Activated CD4-positive, alpha-beta T cell treated with anti-CD3 and anti-CD28 coated beads, Interleukin-2, amount 10 ng/mL, durations not matched to agents 7 days and 5 days (primary cell): Measurements from ENCODE around the gene TNRC18. TPM values are rescaled to one million over a fixed set of nuclear protein-coding genes. Genes with fewer than 3 reads are reported as not detected.

Source experiments
- CTCF ChIA-PET: fragments of 350-600 bp; sonication (Branson Sonifier 250); formaldehyde crosslinking; loops from one replicate; lab custom pipeline; 2021; ENCODE audit warnings: antibody characterized with exemption; lab: Charles Lee
- POLR2A ChIA-PET: fragments of 350-600 bp; sonication (Branson Sonifier 250); formaldehyde crosslinking; loops from one replicate; lab custom pipeline; 2021; ENCODE audit warnings: antibody characterized with exemption; lab: Charles Lee
- DNase-seq: peaks from one replicate; pipeline ENCODE4 v3.0.0-alpha.2; 2020
- H3K27ac Mint-ChIP-seq: one replicate; pipeline ENCODE4 v1.8.0; 2021; ENCODE audit warnings: mild to moderate bottlenecking, moderate library complexity, mixed read lengths
- H3K27me3 Mint-ChIP-seq: one replicate; pipeline ENCODE4 v1.8.0; 2021; ENCODE audit warnings: mixed read lengths
- H3K36me3 Mint-ChIP-seq: one replicate; pipeline ENCODE4 v1.8.0; 2021; ENCODE audit warnings: low read depth, mixed read lengths
- H3K4me1 Mint-ChIP-seq: one replicate; pipeline ENCODE4 v1.8.0; 2021; ENCODE audit warnings: mixed read lengths
- H3K4me3 Mint-ChIP-seq: one replicate; pipeline ENCODE4 v1.8.0; 2021; ENCODE audit warnings: mild to moderate bottlenecking, moderate library complexity, mixed read lengths
- H3K9me3 Mint-ChIP-seq: one replicate; pipeline ENCODE4 v1.8.0; 2021; ENCODE audit warnings: mixed read lengths
- total RNA-seq, 2 experiments: library from RNA; stranded (reverse); gene quantifications; one replicate each; pipeline ENCODE4 v1.2.3, GENCODE V29; 2021

TNRC18 gene
- total RNA-seq, 2 experiments from 2014 or later, result 45.8 to 53.9 TPM

- Mint-ChIP-seq H3K4me3 (no peak overlapping the region), H3K27me3 (peaks cover 13% of the 10 kb centered on the region), H3K9me3 (no peaks in the 10 kb centered on the region), H3K4me1 (peaks cover 2% of the 10 kb centered on the region), H3K27ac (no peak overlapping the region), H3K36me3 (no peaks in the 10 kb centered on the region)
- no peak for DNase-seq
- POLR2A ChIA-PET, result no interaction called here
- CTCF ChIA-PET, result interaction anchor here (0.6 to 1.5 kb wide), 2 partner anchors 48 to 179 kb away, joined by 3 to 4 read pairs; no protein-coding TSS in a partner anchor
Measured at GRCh38 chr7:5456409-5456808, 32.8 kb upstream of the TNRC18 start.

- peaks cover 13% of the 10 kb centered on the region for H3K27me3 Mint-ChIP-seq
- peaks cover 2% of the 10 kb centered on the region for H3K4me1 Mint-ChIP-seq
- POLR2A ChIA-PET, result no interaction called here
- no peak overlapping the region for H3K27ac Mint-ChIP-seq
- DNase-seq, result no peak
- no peaks in the 10 kb centered on the region for H3K9me3 Mint-ChIP-seq
- CTCF ChIA-PET, result interaction anchor here (0.6 kb wide), 1 partner anchor 179 kb away, joined by 4 read pairs; no protein-coding TSS in a partner anchor
- no peaks in the 10 kb centered on the region for H3K36me3 Mint-ChIP-seq
- no peak overlapping the region for H3K4me3 Mint-ChIP-seq
Measured at GRCh38 chr7:5455581-5456219, 32.1 kb upstream of the TNRC18 start.

- Mint-ChIP-seq H3K36me3 (no peaks in the 10 kb centered on the region), H3K27ac (no peak overlapping the region), H3K4me3 (no peak overlapping the region), H3K27me3 (peaks cover 13% of the 10 kb centered on the region), H3K4me1 (peaks cover 2% of the 10 kb centered on the region), H3K9me3 (no peaks in the 10 kb centered on the region)
- POLR2A ChIA-PET, result no interaction called here
- DNase-seq, result no peak
- CTCF ChIA-PET, result no interaction called here
Measured at GRCh38 chr7:5455175-5455574, 31.5 kb upstream of the TNRC18 start.

- Mint-ChIP-seq H3K27ac (no peak overlapping the region), H3K9me3 (no peaks in the 10 kb centered on the region), H3K36me3 (no peaks in the 10 kb centered on the region), H3K27me3 (peaks cover 13% of the 10 kb centered on the region), H3K4me1 (peaks cover 2% of the 10 kb centered on the region), H3K4me3 (no peak overlapping the region)
- POLR2A ChIA-PET, result no interaction called here
- CTCF ChIA-PET, result no interaction called here
- DNase-seq, result no peak
Measured at GRCh38 chr7:5454485-5454884, 30.9 kb upstream of the TNRC18 start.

- H3K36me3 Mint-ChIP-seq, result no peaks in the 10 kb centered on the region
- no peaks in the 10 kb centered on the region for H3K9me3 Mint-ChIP-seq
- peaks cover 13% of the 10 kb centered on the region for H3K27me3 Mint-ChIP-seq
- no peak for DNase-seq
- CTCF ChIA-PET, result interaction anchor here (0.6 to 0.7 kb wide), 2 partner anchors 46 to 88 kb away, joined by 3 read pairs; no protein-coding TSS in a partner anchor
- POLR2A ChIA-PET, result no interaction called here
- no peak overlapping the region for H3K4me3 Mint-ChIP-seq
- H3K27ac Mint-ChIP-seq, result no peak overlapping the region
- no peaks in the 10 kb centered on the region for H3K4me1 Mint-ChIP-seq
Measured at GRCh38 chr7:5453566-5454075, 30.0 kb upstream of the TNRC18 start.

- H3K27me3 Mint-ChIP-seq, result peaks cover 13% of the 10 kb centered on the region
- POLR2A ChIA-PET, result no interaction called here
- no peak overlapping the region for H3K4me3 Mint-ChIP-seq
- no peaks in the 10 kb centered on the region for H3K36me3 Mint-ChIP-seq
- no peaks in the 10 kb centered on the region for H3K9me3 Mint-ChIP-seq
- no peak for DNase-seq
- CTCF ChIA-PET, result interaction anchor here (0.6 to 0.7 kb wide), 2 partner anchors 47 to 87 kb away, joined by 3 read pairs; no protein-coding TSS in a partner anchor
- no peak overlapping the region for H3K27ac Mint-ChIP-seq
- no peaks in the 10 kb centered on the region for H3K4me1 Mint-ChIP-seq
Measured at GRCh38 chr7:5452937-5453540, 29.4 kb upstream of the TNRC18 start.

- Mint-ChIP-seq H3K36me3 (no peaks in the 10 kb centered on the region), H3K4me3 (no peak overlapping the region), H3K27me3 (peaks cover 13% of the 10 kb centered on the region), H3K4me1 (no peaks in the 10 kb centered on the region), H3K27ac (no peak overlapping the region), H3K9me3 (no peaks in the 10 kb centered on the region)
- ChIA-PET CTCF (no interaction called here), POLR2A (no interaction called here)
- no peak for DNase-seq
Measured at GRCh38 chr7:5452470-5452899, 28.9 kb upstream of the TNRC18 start.

- no peak for DNase-seq
- ChIA-PET CTCF (interaction anchor here (0.6 to 1.0 kb wide), 3 partner anchors 13 to 212 kb away, joined by 3 to 4 read pairs (median 3); no protein-coding TSS in a partner anchor), POLR2A (no interaction called here)
- H3K4me1 Mint-ChIP-seq, result no peaks in the 10 kb centered on the region
- no peak overlapping the region for H3K4me3 Mint-ChIP-seq
- H3K9me3 Mint-ChIP-seq, result no peaks in the 10 kb centered on the region
- no peak overlapping the region for H3K27ac Mint-ChIP-seq
- peaks cover 10% of the 10 kb centered on the region for H3K27me3 Mint-ChIP-seq
- no peaks in the 10 kb centered on the region for H3K36me3 Mint-ChIP-seq
Measured at GRCh38 chr7:5451391-5451790, 27.8 kb upstream of the TNRC18 start.

- DNase-seq, result peak; percentile 35
- H3K9me3 Mint-ChIP-seq, result no peaks in the 10 kb centered on the region
- no peak overlapping the region for H3K4me3 Mint-ChIP-seq
- H3K36me3 Mint-ChIP-seq, result no peaks in the 10 kb centered on the region
- H3K27me3 Mint-ChIP-seq, result peaks cover 3% of the 10 kb centered on the region
- H3K4me1 Mint-ChIP-seq, result no peaks in the 10 kb centered on the region
- CTCF ChIA-PET, result interaction anchor here (0.6 to 1.0 kb wide), 3 partner anchors 12 to 211 kb away, joined by 3 to 4 read pairs (median 3); no protein-coding TSS in a partner anchor
- POLR2A ChIA-PET, result no interaction called here
- no peak overlapping the region for H3K27ac Mint-ChIP-seq
Measured at GRCh38 chr7:5450549-5451327, 27.1 kb upstream of the TNRC18 start.

- no peaks in the 10 kb centered on the region for H3K36me3 Mint-ChIP-seq
- no peak overlapping the region for H3K4me3 Mint-ChIP-seq
- ChIA-PET POLR2A (no interaction called here), CTCF (interaction anchor here (0.6 to 1.3 kb wide), 2 partner anchors 209 to 212 kb away, joined by 3 read pairs; no protein-coding TSS in a partner anchor)
- H3K27me3 Mint-ChIP-seq, result peaks cover 1% of the 10 kb centered on the region
- H3K4me1 Mint-ChIP-seq, result no peaks in the 10 kb centered on the region
- no peak overlapping the region for H3K27ac Mint-ChIP-seq
- no peak for DNase-seq
- H3K9me3 Mint-ChIP-seq, result no peaks in the 10 kb centered on the region
Measured at GRCh38 chr7:5448378-5449037, 24.9 kb upstream of the TNRC18 start.

GRCh38 chr7:5445981-5446594, 22.5 kb upstream of the TNRC18 start:
- no peak for DNase-seq
- ChIA-PET POLR2A (no interaction called here), CTCF (interaction anchor here (0.6 kb wide), 1 partner anchor 74 kb away, joined by 4 read pairs; no protein-coding TSS in a partner anchor)
- Mint-ChIP-seq H3K4me3 (no peak overlapping the region), H3K4me1 (no peaks in the 10 kb centered on the region), H3K36me3 (no peaks in the 10 kb centered on the region), H3K27ac (peak overlapping the region; percentile 54), H3K27me3 (no peaks in the 10 kb centered on the region), H3K9me3 (no peaks in the 10 kb centered on the region)

- DNase-seq, result no peak
- Mint-ChIP-seq H3K4me3 (no peak overlapping the region), H3K27me3 (no peaks in the 10 kb centered on the region), H3K4me1 (no peaks in the 10 kb centered on the region), H3K36me3 (no peaks in the 10 kb centered on the region), H3K27ac (no peak overlapping the region), H3K9me3 (no peaks in the 10 kb centered on the region)
- ChIA-PET CTCF (interaction anchor here (1.5 kb wide), 1 partner anchor 203 kb away, joined by 4 read pairs; no protein-coding TSS in a partner anchor), POLR2A (no interaction called here)
Measured at GRCh38 chr7:5443678-5444077, 20.0 kb upstream of the TNRC18 start.
